ENCODE data around the gene NRCAM. TPM values are rescaled to one million over a fixed set of nuclear protein-coding genes. Genes with fewer than 3 reads are reported as not detected.

NRCAM gene
- total RNA-seq, 1 donor from 2014 or later, result 9.5 TPM

DNA sequence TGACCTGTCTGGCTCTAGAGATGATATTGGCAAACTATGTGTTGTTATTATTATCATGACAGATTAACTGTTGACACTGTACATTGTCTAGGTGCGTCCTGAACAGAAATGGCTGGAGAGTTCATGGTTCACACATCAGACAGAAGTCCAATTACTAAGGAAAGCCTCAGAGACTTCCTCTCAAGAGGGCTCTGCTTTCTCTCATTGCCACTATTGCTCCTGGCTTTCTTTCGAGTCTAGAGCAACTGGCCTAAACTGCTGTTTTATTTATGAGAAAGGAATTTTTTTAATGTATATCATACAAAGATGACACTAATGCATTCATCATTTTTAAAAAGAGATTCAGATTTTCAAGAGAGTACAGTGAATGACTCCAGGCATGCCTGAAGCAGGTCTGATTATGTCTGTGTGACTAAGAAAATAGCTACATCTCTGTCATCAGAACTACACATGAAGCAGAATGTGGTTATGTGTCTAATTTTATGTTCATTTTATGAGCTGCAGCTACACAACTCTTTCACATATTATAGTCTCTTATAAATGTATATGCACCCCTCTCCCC, 30.4 kb downstream of the NRCAM start:
- no peak for DNase-seq (ENCODE audit: low spot score)
- Mint-ChIP-seq H3K4me3 (ENCODE audit: unreplicated experiment) (no peak overlapping the region), H3K9me3 (ENCODE audit: low read depth) (no peaks in the 10 kb centered on the region), H3K4me1 (ENCODE audit: low read depth) (peaks cover 13% of the 10 kb centered on the region), H3K36me3 (ENCODE audit: low read depth) (no peaks in the 10 kb centered on the region), H3K27me3 (ENCODE audit: low read depth) (no peaks in the 10 kb centered on the region), H3K27ac (ENCODE audit: unreplicated experiment) (no peak overlapping the region)
- TF ChIP-seq CTCF (IDR thresholded peaks at IDR 0.05), result no peak

GRCh38 chr7:108424013-108424412, 32.2 kb downstream of the NRCAM start:
- Mint-ChIP-seq H3K4me3 (ENCODE audit: unreplicated experiment) (no peak overlapping the region), H3K27ac (ENCODE audit: unreplicated experiment) (no peak overlapping the region), H3K4me1 (ENCODE audit: low read depth) (peaks cover 30% of the 10 kb centered on the region), H3K27me3 (ENCODE audit: low read depth) (no peaks in the 10 kb centered on the region), H3K9me3 (ENCODE audit: low read depth) (no peaks in the 10 kb centered on the region), H3K36me3 (ENCODE audit: low read depth) (no peaks in the 10 kb centered on the region)
- no peak for TF ChIP-seq CTCF (IDR thresholded peaks at IDR 0.05)
- no peak for DNase-seq (ENCODE audit: low spot score)

DNA sequence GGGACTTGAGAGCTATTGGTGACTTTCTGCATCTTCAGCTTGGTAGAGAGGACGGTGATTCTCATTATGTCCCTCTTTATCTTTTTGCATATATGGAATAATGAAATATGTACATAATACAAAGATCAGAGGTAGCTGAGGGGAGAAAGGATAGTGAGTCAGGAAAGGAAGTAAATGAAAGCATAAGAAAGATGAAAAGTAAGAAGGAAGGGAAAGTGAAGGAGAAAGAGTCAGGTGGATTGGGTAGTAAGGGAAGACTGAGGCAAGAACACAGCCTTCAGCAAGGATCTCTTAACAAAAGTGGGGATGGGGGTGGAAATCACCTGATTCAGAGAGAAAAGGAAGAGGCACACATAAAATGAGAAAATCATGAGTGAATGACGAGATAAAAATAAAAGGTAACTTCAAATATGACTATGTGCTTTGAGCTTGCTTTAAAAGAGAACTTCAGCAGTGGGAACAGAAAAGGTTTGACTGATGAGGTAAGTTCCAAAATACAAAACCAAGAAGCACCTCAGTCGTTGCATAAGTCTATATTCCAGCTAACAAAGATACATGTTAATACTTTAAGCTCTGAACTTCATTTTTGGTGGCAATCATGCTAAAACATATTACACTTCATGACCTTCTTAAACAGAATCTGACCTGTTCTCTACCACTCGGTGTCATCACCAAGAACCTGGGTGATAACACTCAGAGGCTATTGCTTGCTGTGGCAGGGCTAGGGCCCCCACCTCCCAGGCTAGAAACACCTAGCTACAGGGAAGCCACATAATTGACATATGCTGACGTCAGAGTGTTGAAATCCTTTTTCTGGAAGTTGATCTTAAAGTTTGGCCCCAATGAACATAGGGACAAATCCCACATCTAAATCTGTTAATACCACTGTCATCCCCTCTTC, 32.9 kb downstream of the NRCAM start:
- no peak for TF ChIP-seq CTCF (IDR thresholded peaks at IDR 0.05)
- Mint-ChIP-seq H3K4me3 (ENCODE audit: unreplicated experiment) (no peak overlapping the region), H3K27me3 (ENCODE audit: low read depth) (no peaks in the 10 kb centered on the region), H3K27ac (ENCODE audit: unreplicated experiment) (no peak overlapping the region), H3K9me3 (ENCODE audit: low read depth) (no peaks in the 10 kb centered on the region), H3K36me3 (ENCODE audit: low read depth) (no peaks in the 10 kb centered on the region), H3K4me1 (ENCODE audit: low read depth) (peaks cover 33% of the 10 kb centered on the region)
- DNase-seq (ENCODE audit: low spot score), result no peak

GRCh38 chr7:108421720-108422331, 34.4 kb downstream of the NRCAM start:
- DNase-seq (ENCODE audit: low spot score), result no peak
- H3K36me3 Mint-ChIP-seq (ENCODE audit: low read depth), result no peaks in the 10 kb centered on the region
- TF ChIP-seq CTCF (IDR thresholded peaks at IDR 0.05), result no peak
- H3K4me1 Mint-ChIP-seq (ENCODE audit: low read depth), result peaks cover 33% of the 10 kb centered on the region
- H3K9me3 Mint-ChIP-seq (ENCODE audit: low read depth), result no peaks in the 10 kb centered on the region
- no peak overlapping the region for H3K27ac Mint-ChIP-seq (ENCODE audit: unreplicated experiment)
- no peak overlapping the region for H3K4me3 Mint-ChIP-seq (ENCODE audit: unreplicated experiment)
- H3K27me3 Mint-ChIP-seq (ENCODE audit: low read depth), result no peaks in the 10 kb centered on the region
